Measurements from ENCODE around the gene KLF7.
"Not testable (repeated sequence)": the region's sequence is repeated elsewhere in the genome, so short reads cannot be mapped to it uniquely, and the experiment has no call there.

Gene KLF7

DNA sequence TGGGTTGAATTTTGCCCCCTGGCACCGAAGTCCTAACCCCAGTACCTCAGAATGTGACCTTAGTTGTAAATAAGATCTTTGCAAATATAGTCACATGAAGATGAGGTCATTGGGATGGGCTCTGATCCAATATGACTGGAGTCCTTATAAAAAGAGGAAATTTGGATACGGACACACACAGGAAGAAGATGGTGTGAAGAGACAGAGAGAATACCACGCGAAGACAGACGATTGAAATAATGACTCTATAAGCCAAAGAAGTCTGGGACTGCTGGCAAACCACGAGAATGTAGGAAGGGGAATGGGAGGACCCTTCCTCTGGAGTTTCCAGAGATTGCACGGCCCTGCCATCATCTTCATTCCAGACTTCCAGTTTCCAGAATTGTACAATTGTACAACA lies 127.9 kb downstream of the KLF7 start:
- H3K27me3 ChIP-seq (ENCODE audit: control insufficient read depth in 1 of 2, insufficient read depth in 2 of 2, low read length in 2 of 2): no peaks in the 10 kb centered on the region
- H3K36me3 ChIP-seq (ENCODE audit: control insufficient read depth in 1 of 2, insufficient read depth in 2 of 2, low read length in 2 of 2): no peaks in the 10 kb centered on the region
- H3K9me3 ChIP-seq (ENCODE audit: control insufficient read depth in 1 of 2, low read length in 2 of 2): no peaks in the 10 kb centered on the region
- H3K9ac ChIP-seq (ENCODE audit: low read depth in 1 of 2, low read length in 2 of 2): no peak overlapping the region
- H3K4me1 ChIP-seq (ENCODE audit: control insufficient read depth in 1 of 2, insufficient read depth in 2 of 2, low read length in 2 of 2): no peaks in the 10 kb centered on the region
- H3K27ac ChIP-seq (ENCODE audit: low read depth, low read length): no peak overlapping the region
- no peak overlapping the region for H3K4me3 ChIP-seq (ENCODE audit: low read depth in 1 of 2, low read length in 2 of 2)

DNA sequence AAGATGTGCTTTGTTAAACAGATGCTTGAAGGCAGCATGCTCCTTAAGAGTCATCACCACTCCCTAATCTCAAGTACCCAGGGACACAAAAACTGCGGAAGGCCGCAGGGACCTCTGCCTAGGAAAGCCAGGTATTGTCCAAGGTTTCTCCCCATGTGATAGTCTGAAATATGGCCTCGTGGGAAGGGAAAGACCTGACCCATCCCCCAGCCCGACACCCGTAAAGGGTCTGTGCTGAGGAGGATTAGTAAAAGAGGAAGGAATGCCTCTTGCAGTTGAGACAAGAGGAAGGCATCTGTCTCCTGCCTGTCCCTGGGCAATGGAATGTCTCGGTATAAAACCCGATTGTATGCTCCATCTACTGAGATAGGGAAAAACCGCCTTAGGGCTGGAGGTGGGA lies 128.7 kb downstream of the KLF7 start:
- not testable (repeated sequence) for H3K9ac ChIP-seq (ENCODE audit: low read depth in 1 of 2, low read length in 2 of 2); H3K27me3 ChIP-seq (ENCODE audit: control insufficient read depth in 1 of 2, insufficient read depth in 2 of 2, low read length in 2 of 2); H3K27ac ChIP-seq (ENCODE audit: low read depth, low read length); H3K36me3 ChIP-seq (ENCODE audit: control insufficient read depth in 1 of 2, insufficient read depth in 2 of 2, low read length in 2 of 2); H3K4me1 ChIP-seq (ENCODE audit: control insufficient read depth in 1 of 2, insufficient read depth in 2 of 2, low read length in 2 of 2); H3K4me3 ChIP-seq (ENCODE audit: low read depth in 1 of 2, low read length in 2 of 2); H3K9me3 ChIP-seq (ENCODE audit: control insufficient read depth in 1 of 2, low read length in 2 of 2)

DNA sequence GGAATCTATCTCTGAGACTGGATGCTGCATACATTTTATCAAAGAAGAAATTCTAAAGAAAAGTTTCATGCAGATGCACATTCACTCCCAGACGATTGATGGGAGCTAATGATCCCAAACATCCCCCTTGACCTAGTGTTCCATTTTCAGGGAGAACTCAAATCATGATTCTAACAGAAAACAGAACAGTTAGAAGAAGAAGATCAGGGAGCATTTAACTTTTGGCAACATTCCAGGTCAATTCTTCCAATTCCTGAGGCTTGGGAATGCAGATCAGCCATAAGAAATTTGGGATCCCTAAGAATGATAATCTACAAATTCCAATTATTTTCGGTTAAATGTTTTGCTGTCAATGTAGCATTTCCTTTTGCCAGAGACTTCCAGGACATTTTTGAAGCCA lies 129.9 kb downstream of the KLF7 start:
- Histone ChIP-seq H3K9me3 (ENCODE audit: control insufficient read depth in 1 of 2, low read length in 2 of 2) (no peaks in the 10 kb centered on the region), H3K27me3 (ENCODE audit: control insufficient read depth in 1 of 2, insufficient read depth in 2 of 2, low read length in 2 of 2) (no peaks in the 10 kb centered on the region), H3K4me3 (ENCODE audit: low read depth in 1 of 2, low read length in 2 of 2) (no peak overlapping the region), H3K4me1 (ENCODE audit: control insufficient read depth in 1 of 2, insufficient read depth in 2 of 2, low read length in 2 of 2) (no peaks in the 10 kb centered on the region), H3K27ac (ENCODE audit: low read depth, low read length) (no peak overlapping the region), H3K9ac (ENCODE audit: low read depth in 1 of 2, low read length in 2 of 2) (no peak overlapping the region), H3K36me3 (ENCODE audit: control insufficient read depth in 1 of 2, insufficient read depth in 2 of 2, low read length in 2 of 2) (no peaks in the 10 kb centered on the region)

DNA sequence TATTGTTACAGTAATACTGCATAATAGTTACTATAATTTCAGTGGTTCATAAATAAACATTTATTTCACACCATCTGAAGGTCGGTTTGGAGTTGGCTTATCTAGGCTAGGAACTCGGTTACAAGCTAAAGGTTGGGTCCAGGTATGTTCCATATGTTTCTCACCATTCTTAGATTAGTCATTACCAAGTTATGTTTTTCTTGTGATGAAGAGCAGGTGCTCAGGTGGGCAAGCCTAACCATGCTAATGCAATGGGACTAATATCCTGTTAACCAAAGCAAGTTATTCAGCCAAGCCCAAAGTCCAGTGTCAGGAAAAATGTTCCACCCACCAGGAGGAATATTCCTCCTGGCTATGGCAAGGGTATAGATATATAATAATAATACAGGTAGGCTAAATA lies 133.3 kb downstream of the KLF7 start:
- Histone ChIP-seq H3K9me3 (ENCODE audit: control insufficient read depth in 1 of 2, low read length in 2 of 2) (no peaks in the 10 kb centered on the region), H3K27ac (ENCODE audit: low read depth, low read length) (no peak overlapping the region), H3K4me1 (ENCODE audit: control insufficient read depth in 1 of 2, insufficient read depth in 2 of 2, low read length in 2 of 2) (no peaks in the 10 kb centered on the region), H3K4me3 (ENCODE audit: low read depth in 1 of 2, low read length in 2 of 2) (no peak overlapping the region), H3K9ac (ENCODE audit: low read depth in 1 of 2, low read length in 2 of 2) (no peak overlapping the region), H3K27me3 (ENCODE audit: control insufficient read depth in 1 of 2, insufficient read depth in 2 of 2, low read length in 2 of 2) (no peaks in the 10 kb centered on the region), H3K36me3 (ENCODE audit: control insufficient read depth in 1 of 2, insufficient read depth in 2 of 2, low read length in 2 of 2) (no peaks in the 10 kb centered on the region)
